RPMI7951 (cell line): ENCODE data around the gene EMX2. TPM values are rescaled to one million over a fixed set of nuclear protein-coding genes. Genes with fewer than 3 reads are reported as not detected.
"Not testable (repeated sequence)": the region's sequence is repeated elsewhere in the genome, so short reads cannot be mapped to it uniquely, and the experiment has no call there.

Experiments
- DNase-seq: peaks from one replicate; pipeline ENCODE4 v3.0.0-alpha.2; 2012; ENCODE audit warnings: low read depth
- total RNA-seq: library from RNA; depleted of rRNA; stranded (reverse); fragments of >200 nt; shearing (Covaris generic); gene quantifications from 2 replicates; pipeline ENCODE4 v1.2.3, GENCODE V29; 2014; rRNA removed

The EMX2 gene
- not detected in 2 replicates for total RNA-seq

GRCh38 chr10:117542706-117543224, at the start of gene EMX2:
EMX2 (plus strand) TSS chr10:117542746; CDS start chr10:117543268, 522 bp downstream.
- no peak for DNase-seq

DNA sequence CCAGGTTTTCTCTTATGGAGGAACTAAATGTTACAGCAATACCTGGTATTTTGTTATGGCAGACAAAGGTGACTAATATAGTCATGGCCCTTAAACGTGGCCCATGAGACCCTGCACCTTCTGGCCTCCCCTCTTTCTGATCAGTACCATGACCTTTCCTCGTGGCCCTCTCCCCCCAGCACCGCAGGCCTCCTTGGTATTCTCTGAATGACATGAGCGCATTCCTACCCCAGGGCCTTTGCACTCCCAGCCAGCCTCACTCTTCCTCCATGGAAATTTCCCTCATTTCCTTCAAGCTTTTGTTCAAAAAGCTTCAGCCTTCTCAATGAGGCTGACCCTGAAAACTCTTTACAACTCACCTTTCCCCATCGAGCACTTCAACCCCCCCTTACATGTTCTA, 46.5 kb upstream of the EMX2 start:
- no peak for DNase-seq

GRCh38 chr10:117496616-117497028, 45.9 kb upstream of the EMX2 start:
- DNase-seq = peak; percentile 64

- DNase-seq = no peak
Measured at GRCh38 chr10:117497736-117498135, 44.8 kb upstream of the EMX2 start.

DNA sequence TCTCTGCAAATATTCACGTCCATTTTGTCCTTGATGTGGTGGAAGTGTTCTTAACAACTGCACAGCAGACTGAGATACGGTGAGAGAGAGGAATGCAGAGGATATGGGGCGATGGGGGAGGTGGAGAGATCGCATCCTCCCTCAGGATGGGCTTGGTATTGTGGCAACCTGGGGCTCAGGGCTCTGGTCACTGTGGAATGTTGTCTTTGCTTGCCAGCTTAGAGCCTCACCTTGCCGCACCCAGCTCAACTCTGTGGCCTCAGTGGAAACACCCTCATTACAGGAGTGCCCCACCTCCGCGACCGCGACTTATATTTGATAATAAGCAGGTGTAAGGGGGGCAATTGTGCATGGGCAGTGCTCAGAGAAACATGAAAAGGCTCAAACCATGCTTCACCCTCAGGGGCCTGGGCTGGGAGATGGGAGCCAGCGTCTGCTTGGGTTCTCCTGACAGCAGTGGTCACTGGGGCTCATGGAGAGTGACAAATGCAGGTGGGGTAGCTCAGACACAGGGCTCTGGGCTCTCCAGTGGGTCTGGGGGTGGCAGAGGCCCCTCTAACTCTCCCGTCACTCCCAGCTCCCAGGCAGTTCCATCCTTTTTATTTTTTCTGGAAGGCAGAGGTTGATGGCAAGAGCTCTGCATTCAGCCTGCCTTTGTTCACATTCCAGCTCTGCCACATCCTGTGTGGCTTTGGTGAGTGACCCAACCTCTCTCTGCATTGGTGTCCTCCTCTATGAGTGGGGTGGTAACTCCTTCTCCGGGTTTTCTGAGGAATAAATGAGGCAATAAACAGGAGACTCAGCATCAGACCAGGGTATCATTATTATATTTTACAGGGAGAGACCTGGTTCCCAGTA, 43.1 kb upstream of the EMX2 start:
- DNase-seq = peak; percentile 6

DNA sequence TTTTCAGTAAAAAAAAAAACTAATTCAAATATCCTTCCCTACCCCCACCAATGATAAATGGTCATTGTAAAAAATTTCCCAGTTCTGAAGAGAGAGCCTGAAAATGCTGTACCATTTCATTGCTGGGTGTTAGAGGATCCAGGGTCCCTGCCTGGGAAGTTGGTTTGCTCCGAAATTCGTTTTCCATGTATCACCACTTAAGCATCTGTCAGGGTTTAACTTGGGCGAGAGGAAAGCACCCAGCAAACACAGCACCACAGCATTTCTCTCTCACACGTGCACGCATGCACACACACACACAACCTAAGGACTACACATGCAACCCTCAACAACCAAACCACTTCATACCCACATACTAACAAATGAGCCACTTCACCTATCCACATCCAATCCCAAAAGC, 42.1 kb upstream of the EMX2 start:
- no peak for DNase-seq

GRCh38 chr10:117501460-117502035, 41.0 kb upstream of the EMX2 start:
- DNase-seq = no peak

DNA sequence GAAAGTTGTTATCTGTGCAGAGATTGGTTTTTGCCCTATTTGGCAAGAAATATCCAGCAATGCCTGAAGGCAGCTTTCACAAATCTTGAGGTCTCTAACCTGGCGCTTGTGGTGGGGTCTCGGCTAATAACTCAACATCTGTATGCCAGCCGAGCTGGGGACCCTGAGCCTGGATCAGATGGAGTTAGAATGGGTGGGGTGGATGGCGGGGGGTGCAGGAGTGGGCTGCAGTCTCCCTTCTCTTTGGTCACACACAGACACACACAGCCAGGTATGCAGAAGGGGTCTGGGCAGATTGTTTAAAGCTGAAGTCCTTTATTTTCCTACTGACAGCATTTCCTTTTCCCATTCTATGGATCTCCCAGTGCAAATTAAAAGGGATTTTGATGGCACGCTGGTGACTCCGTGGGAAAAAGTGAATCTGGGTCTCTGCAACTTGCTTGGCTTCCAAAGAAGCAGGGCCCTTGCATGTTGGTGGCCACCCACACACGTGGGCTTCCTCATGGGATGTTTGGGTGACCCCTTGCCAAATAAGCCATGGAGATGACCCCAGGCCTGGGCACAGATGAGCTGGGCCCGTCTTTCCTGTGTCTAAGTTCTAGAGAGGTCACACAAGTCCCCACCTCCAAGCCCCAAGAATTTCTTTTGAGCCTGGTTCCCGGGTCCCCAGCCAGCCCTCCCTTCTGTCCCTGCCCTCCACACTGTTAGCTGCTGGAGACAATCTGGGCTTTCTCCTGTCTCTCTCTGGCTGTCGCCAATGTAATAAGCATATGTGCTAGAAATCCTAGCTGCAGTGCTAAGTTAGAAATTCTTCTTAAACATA, 39.9 kb upstream of the EMX2 start:
- no peak for DNase-seq

DNA sequence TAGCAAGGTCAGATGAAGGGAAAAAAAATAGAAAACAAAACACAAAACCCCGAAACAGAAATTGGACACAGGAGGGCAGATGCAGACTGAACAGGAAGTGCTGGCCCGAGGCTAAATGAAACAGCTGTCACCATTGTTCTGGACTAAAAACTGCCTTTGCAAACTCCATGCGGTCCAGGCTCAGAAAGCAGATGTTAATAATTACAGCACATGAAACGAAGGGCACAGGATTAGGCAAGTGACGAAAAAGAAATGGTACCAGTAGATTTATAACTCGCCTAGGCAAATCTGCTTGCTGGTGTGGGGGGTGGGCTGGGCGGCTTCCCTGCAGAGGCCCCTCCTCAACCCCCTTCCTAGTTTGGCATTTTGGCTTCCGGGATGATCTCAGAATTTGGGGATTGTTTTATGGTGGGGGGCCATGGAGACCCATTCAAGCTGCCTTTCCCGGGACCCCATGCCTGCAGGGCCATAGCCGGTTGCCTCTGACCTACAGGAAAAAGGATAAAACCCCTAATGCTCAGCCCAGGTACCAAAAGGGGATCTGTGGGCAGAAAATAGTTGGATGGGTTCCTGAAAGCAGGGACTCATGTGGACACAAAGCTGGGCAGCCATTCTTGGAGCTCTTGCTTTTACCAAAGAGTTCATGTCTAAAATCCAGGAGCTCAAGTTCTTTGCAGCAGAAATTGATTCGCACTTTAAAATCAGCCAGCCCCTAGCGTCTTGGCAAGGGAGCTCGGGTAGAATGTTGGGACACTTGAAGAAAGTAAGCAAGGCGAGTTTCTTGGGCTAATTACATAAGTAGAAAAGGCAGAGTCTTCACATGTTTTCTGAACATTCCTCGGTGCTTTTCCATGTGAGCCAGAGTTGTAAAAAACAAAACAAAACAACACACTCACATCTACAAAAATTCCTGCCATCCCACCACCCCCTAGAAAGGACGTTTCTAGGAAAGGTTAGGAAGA, 39.0 kb upstream of the EMX2 start:
- peak; percentile 72 for DNase-seq

DNA sequence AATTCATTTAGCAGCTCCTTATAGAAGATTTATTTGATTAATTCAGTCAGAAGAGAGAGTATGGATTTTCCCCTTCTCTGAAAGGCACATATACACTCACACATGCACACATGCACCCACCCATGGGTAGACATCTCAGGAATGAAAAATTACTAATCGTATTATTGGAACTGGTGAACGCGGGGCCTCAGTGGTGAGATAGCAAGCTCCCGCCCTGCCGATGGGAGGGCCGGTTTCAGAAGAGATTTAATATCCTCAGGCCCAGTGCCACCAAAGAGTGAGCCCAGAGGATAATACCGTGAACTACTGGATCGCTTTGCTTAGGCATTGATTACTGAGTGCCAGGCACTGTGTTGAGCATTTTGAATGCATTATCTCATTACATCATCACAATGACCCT, 38.0 kb upstream of the EMX2 start:
- DNase-seq = no peak

GRCh38 chr10:117507081-117507480, 35.5 kb upstream of the EMX2 start:
- DNase-seq = not testable (repeated sequence)

GRCh38 chr10:117509573-117509972, 33.0 kb upstream of the EMX2 start:
- no peak for DNase-seq

DNA sequence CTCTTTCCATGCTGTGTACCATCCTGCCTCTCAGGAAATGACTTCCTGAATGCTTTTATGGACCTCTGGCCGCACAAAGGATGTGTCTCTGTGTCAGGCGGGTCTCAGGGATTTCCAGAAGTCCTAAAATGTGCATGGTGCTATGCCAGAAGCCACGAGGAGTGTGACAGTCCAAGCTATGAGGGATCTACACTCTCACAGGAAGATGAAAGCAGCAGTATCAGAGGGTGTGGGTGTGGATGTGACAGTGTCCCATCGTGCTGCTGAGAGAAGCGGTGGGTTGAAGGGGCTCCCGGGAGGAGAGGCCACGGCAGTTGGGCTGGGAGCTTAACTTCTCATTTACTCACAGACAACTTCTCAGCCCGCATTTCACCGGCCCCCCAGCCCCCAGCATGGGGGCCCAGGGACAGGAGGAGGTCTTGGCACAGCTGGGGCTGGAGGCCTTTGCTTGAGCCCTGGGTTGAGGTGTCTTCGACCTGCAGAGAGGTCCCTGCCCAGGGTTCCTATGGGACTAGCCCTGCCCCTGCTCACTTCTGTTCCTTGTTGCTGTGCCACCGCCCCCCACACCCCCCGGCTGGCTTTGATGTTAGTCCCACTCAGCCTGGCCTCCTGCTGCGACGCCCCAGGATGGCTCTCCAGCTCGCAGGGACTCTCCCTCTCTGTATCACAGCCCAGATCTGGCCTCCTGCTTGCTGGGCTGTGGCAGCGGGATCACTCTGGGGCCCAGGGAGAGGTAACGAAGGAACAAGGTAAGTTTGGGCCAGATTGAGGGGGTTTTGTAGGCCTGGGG, 30.8 kb upstream of the EMX2 start:
- DNase-seq = no peak

- no peak for DNase-seq
Measured at GRCh38 chr10:117514971-117515370, 27.6 kb upstream of the EMX2 start.

GRCh38 chr10:117516681-117517080, 25.9 kb upstream of the EMX2 start:
- no peak for DNase-seq

GRCh38 chr10:117518246-117518645, 24.3 kb upstream of the EMX2 start:
- no peak for DNase-seq

GRCh38 chr10:117519286-117519685, 23.3 kb upstream of the EMX2 start:
- DNase-seq = no peak

DNA sequence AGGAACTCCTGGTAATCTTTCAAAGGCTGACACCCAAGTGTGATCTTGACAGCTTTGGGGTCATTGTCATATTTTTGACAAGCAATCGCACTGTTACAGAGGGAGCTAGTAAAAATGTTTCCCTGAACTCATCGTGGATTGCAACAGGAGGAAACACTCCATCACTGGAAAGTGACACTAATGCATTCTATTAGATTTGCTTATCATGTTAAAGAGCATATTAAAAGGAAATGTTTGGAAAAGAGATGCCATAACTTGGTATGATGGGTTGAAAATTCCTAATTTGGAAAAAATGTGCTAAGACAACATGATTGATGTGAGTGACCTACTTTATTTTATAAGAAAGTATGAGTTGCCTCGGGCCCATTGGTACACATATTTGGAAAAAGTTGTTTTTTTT, 22.7 kb upstream of the EMX2 start:
- DNase-seq = no peak

DNA sequence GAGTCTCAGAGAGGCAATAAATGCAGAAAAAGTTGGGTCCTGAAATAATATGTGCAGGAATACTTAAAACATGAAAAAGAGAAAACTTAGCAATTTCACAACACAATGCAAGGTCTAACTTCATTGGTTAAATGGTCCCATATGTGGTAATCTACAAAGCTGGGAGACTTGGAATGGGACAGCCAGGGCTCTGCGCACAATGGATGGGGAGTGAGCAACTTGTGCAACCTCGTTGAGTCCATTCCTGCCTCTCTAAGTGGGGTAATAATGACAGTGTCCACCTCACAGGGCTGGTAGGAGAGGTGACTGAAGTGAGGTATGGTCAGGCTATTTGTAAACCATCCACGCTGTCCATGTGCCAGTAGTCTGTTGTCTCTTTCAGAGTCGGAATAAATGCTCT, 11.8 kb upstream of the EMX2 start:
- no peak for DNase-seq

- no peak for DNase-seq
Measured at GRCh38 chr10:117531371-117532002, 11.1 kb upstream of the EMX2 start.
